PC-3 (cell line): Measurements from ENCODE around the gene ST6GALNAC3. TPM values are rescaled to one million over a fixed set of nuclear protein-coding genes. Genes with fewer than 3 reads are reported as not detected.

Experiments used
- ATAC-seq: fragments of 200-7000 bp; cut with Tn5 transposase; 2 replicates; pipeline ENCODE4 v1.9.1; 2020; ENCODE audit warnings: mild to moderate bottlenecking, moderate library complexity
- BruUV-seq: library from RNA; stranded (reverse); fragments of 400-500 nt; replicated peaks from 2 replicates; lab custom pipeline; 2021; lab: Mats Ljungman, UMichigan
- CTCF ChIA-PET: fragments of 300-600 bp; sonication (Branson Sonifier 250); formaldehyde crosslinking; loops from one replicate; lab custom pipeline; 2022; ENCODE audit warnings: antibody characterized with exemption; lab: Charles Lee
- POLR2A ChIA-PET: fragments of 300-600 bp; sonication (Branson Sonifier 250); formaldehyde crosslinking; loops from one replicate; lab custom pipeline; 2022; ENCODE audit warnings: antibody characterized with exemption; ENCODE audit not compliant: unreplicated experiment; lab: Charles Lee
- DNase-seq: peaks from one replicate; pipeline ENCODE4 v3.0.0-alpha.2; 2015
- H2AFZ ChIP-seq: fragments of 300-600 bp; sonication (generic); 2 replicates; pipeline ENCODE4 v1.6.0; 2016; ENCODE audit warnings: antibody characterized with exemption, low read length
- H3F3A ChIP-seq: fragments of 300-600 bp; sonication (generic); one replicate; pipeline ENCODE4 v1.6.0; 2017; ENCODE audit warnings: antibody characterized with exemption, low read length, control low read depth, mild to moderate bottlenecking; ENCODE audit not compliant: unreplicated experiment
- H3K27ac ChIP-seq: fragments of 300-600 bp; sonication (generic); 2 replicates; pipeline ENCODE4 v1.5.1; 2016; ENCODE audit warnings: mild to moderate bottlenecking, low read length
- H3K27me3 ChIP-seq: fragments of 300-600 bp; sonication (generic); 2 replicates; pipeline ENCODE4 v1.6.1; 2016; ENCODE audit warnings: low read length, mixed read lengths
- H3K36me3 ChIP-seq: fragments of 300-600 bp; sonication (generic); 2 replicates; pipeline ENCODE4 v1.6.1; 2016; ENCODE audit warnings: low read depth, mixed run types, low read length, mixed read lengths
- H3K4me1 ChIP-seq: fragments of 300-600 bp; sonication (generic); 2 replicates; pipeline ENCODE4 v1.5.1; 2016; ENCODE audit warnings: low read length; ENCODE audit not compliant: insufficient read depth
- H3K4me2 ChIP-seq: fragments of 300-600 bp; sonication (generic); 2 replicates; pipeline ENCODE4 v1.6.0; 2016; ENCODE audit warnings: low read length
- H3K4me3 ChIP-seq: fragments of 300-600 bp; sonication (generic); 2 replicates; pipeline ENCODE4 v1.5.1; 2016; ENCODE audit warnings: mild to moderate bottlenecking, low read length, mixed read lengths
- H3K79me2 ChIP-seq: fragments of 300-600 bp; sonication (generic); 2 replicates; pipeline ENCODE4 v1.6.1; 2017; ENCODE audit warnings: low read length, mixed read lengths
- H3K9ac ChIP-seq: fragments of 300-600 bp; sonication (generic); 2 replicates; pipeline ENCODE4 v1.6.0; 2016; ENCODE audit warnings: mild to moderate bottlenecking, low read length
- H3K9me2 ChIP-seq: fragments of 300-600 bp; sonication (generic); replicated peaks from 2 replicates; pipeline ENCODE4 v1.6.1; 2016; ENCODE audit warnings: mixed run types, low read length, mixed read lengths
- H3K9me3 ChIP-seq: fragments of 300-600 bp; sonication (generic); 2 replicates; pipeline ENCODE4 v1.6.1; 2016; ENCODE audit warnings: low read length, mixed read lengths
- H4K20me1 ChIP-seq: fragments of 300-600 bp; sonication (generic); 2 replicates; pipeline ENCODE4 v1.6.1; 2016; ENCODE audit warnings: low read length, mixed read lengths
- EZH2 ChIP-seq: fragments of 300-600 bp; sonication (generic); IDR thresholded peaks from one replicate; pipeline ENCODE4 v1.6.1; 2017; ENCODE audit warnings: antibody characterized with exemption, mild to moderate bottlenecking, low read length; ENCODE audit not compliant: unreplicated experiment
- EZH2phosphoT487 ChIP-seq: fragments of 300-600 bp; sonication (generic); IDR thresholded peaks from 2 replicates; pipeline ENCODE4 v1.6.1; 2018; ENCODE audit warnings: mild to moderate bottlenecking, antibody characterized with exemption, low read length, borderline replicate concordance
- intact Hi-C: fragments of 100-400 bp; cut with micrococcal nuclease; formaldehyde crosslinking; loops from 2 replicates; pipeline ENCODE4 v1.9.0; 2023
- total RNA-seq: library from RNA; depleted of rRNA; stranded (reverse); fragments of >200 nt; gene quantifications from 2 replicates; pipeline ENCODE4 v1.2.3, GENCODE V29; 2014
- TF ChIP-seq, protein P1 (sequence below): fragments of 300-600 bp; sonication (generic); conservative IDR thresholded peaks from 2 replicates; pipeline ENCODE4 v1.5.1; 2017; ENCODE audit warnings: antibody characterized with exemption, low read depth, mild to moderate bottlenecking, low read length

Gene ST6GALNAC3
- total RNA-seq, 1 experiment from 2014 or later, result not detected

DNA sequence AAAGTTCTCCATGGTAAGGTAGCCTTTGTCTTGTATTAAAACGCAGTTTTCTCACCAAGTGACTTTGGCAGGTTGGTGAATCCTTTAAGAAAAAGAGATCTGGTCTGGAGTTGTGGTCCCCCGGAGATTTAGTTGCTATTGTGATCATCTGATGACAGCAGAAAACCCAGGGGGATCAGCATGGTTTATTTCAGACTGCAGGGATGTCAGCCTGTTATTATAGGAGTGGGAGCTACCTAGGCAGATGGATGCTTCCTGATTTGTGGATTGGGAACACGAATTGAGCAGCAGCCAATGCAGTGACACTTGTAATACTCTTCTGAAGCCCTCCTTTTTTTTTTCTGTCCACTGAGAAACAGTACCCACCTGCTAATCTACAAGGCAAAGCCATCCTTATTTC, 150.2 kb downstream of the ST6GALNAC3 start:
- Histone ChIP-seq H3K9me2 (no peaks in the 10 kb centered on the region), H3K79me2 (no peaks in the 10 kb centered on the region), H3K9me3 (no peaks in the 10 kb centered on the region), H3K36me3 (no peaks in the 10 kb centered on the region), H3F3A (no peaks in the 10 kb centered on the region), H4K20me1 (no peaks in the 10 kb centered on the region), H3K4me3 (no peak overlapping the region), H2AFZ (no peak overlapping the region), H3K4me1 (no peaks in the 10 kb centered on the region), H3K27me3 (peaks cover 32% of the 10 kb centered on the region), H3K4me2 (no peak overlapping the region), H3K27ac (no peak overlapping the region), H3K9ac (no peak overlapping the region)
- POLR2A ChIA-PET, result no interaction called here
- TF ChIP-seq EZH2 (no peak), EZH2phosphoT487 (no peak)
- TF ChIP-seq, protein P1, sequence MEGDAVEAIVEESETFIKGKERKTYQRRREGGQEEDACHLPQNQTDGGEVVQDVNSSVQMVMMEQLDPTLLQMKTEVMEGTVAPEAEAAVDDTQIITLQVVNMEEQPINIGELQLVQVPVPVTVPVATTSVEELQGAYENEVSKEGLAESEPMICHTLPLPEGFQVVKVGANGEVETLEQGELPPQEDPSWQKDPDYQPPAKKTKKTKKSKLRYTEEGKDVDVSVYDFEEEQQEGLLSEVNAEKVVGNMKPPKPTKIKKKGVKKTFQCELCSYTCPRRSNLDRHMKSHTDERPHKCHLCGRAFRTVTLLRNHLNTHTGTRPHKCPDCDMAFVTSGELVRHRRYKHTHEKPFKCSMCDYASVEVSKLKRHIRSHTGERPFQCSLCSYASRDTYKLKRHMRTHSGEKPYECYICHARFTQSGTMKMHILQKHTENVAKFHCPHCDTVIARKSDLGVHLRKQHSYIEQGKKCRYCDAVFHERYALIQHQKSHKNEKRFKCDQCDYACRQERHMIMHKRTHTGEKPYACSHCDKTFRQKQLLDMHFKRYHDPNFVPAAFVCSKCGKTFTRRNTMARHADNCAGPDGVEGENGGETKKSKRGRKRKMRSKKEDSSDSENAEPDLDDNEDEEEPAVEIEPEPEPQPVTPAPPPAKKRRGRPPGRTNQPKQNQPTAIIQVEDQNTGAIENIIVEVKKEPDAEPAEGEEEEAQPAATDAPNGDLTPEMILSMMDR, result no peak
- intact Hi-C loops, result no loop called here
- no TSS peak for BruUV-seq
- CTCF ChIA-PET, result no interaction called here
- ATAC-seq (no peak), DNase-seq (no peak)

DNA sequence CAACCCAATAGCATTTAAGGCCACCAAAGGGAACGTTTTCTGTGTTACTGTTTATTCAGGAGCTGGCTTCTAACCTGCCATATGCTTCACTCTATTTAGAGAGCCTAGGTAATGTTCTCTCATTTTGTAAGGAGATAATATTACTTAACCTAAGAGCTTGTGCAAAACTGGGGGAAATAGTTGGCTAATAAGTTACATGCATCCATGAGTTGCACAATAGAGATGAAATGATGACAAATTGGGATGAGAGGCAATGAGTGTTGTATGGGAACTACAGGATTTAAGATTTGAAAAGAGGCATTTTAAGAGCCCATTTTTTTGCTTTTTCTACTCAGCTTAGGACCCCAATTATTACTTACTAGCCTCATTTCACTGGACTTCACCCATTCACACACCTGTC, 151.0 kb downstream of the ST6GALNAC3 start:
- no peak for ATAC-seq
- intact Hi-C loops, result no loop called here

DNA sequence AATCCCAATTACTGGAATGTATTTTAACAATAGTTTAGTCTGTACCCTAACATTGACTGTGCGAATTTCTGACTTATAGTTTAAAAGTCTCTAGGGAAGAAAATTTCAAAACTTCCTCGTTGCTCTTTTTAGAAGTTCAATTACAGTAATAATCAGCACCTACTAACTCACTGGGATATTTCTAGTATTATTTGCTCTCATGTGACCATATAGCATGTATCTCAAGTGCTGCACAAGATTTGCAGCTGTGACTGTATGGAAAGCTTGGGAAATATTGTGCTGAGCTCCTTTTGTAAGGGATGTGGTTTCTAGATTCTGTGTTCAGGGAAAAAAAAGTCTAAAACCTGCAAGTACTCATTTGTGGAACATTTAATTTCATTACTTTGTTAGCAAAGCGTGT, 153.1 kb downstream of the ST6GALNAC3 start:
- H3K9me2 ChIP-seq, result no peaks in the 10 kb centered on the region
- H3K4me3 ChIP-seq, result no peak overlapping the region
- no peak for ATAC-seq
- no peaks in the 10 kb centered on the region for H3K4me1 ChIP-seq
- H3K27me3 ChIP-seq, result peaks cover 33% of the 10 kb centered on the region
- no TSS peak for BruUV-seq
- no peak overlapping the region for H3K27ac ChIP-seq
- no peak overlapping the region for H3K9ac ChIP-seq
- ChIA-PET POLR2A (no interaction called here), CTCF (no interaction called here)
- no peak overlapping the region for H3K4me2 ChIP-seq
- H3K9me3 ChIP-seq, result no peaks in the 10 kb centered on the region
- no peak overlapping the region for H2AFZ ChIP-seq
- H3F3A ChIP-seq, result no peaks in the 10 kb centered on the region
- no peaks in the 10 kb centered on the region for H3K79me2 ChIP-seq
- no peak for DNase-seq
- intact Hi-C loops, result no loop called here
- no peaks in the 10 kb centered on the region for H4K20me1 ChIP-seq
- no peaks in the 10 kb centered on the region for H3K36me3 ChIP-seq
- TF ChIP-seq EZH2phosphoT487, result no peak
- TF ChIP-seq EZH2, result no peak
- TF ChIP-seq, protein P1, result no peak

More for the DNA sequence above, 151.0 kb downstream of the ST6GALNAC3 start:
- no peaks in the 10 kb centered on the region for H3K36me3 ChIP-seq
- POLR2A ChIA-PET, result no interaction called here
- no peaks in the 10 kb centered on the region for H3K9me2 ChIP-seq
- H3K4me2 ChIP-seq, result no peak overlapping the region
- TF ChIP-seq, protein P1, result no peak
- TF ChIP-seq EZH2, result no peak
- TF ChIP-seq EZH2phosphoT487, result no peak
- no peaks in the 10 kb centered on the region for H4K20me1 ChIP-seq
- H2AFZ ChIP-seq, result no peak overlapping the region
- DNase-seq, result no peak
- H3F3A ChIP-seq, result no peaks in the 10 kb centered on the region
- H3K9me3 ChIP-seq, result no peaks in the 10 kb centered on the region
- BruUV-seq, result no TSS peak
- no peaks in the 10 kb centered on the region for H3K4me1 ChIP-seq
- H3K4me3 ChIP-seq, result no peak overlapping the region
- peaks cover 33% of the 10 kb centered on the region for H3K27me3 ChIP-seq
- no peaks in the 10 kb centered on the region for H3K79me2 ChIP-seq
- no peak overlapping the region for H3K9ac ChIP-seq
- H3K27ac ChIP-seq, result no peak overlapping the region
- CTCF ChIA-PET, result no interaction called here
